Osteocyte (in vitro differentiated cells): ENCODE measurements around the gene SAMD14. TPM values are rescaled to one million over a fixed set of nuclear protein-coding genes. Genes with fewer than 3 reads are reported as not detected.
A peak's percentile ranks its signal among the peaks of the same experiment; 100 is the strongest.

Source experiments
- DNase-seq: peaks from one replicate; pipeline ENCODE4 v3.0.0; 2021; ENCODE audit warnings: mixed read lengths; ENCODE audit not compliant: unreplicated experiment; ENCODE audit errors: extremely low spot score
- H3K27ac Mint-ChIP-seq: one replicate; pipeline ENCODE4 v1.8.0; 2021; ENCODE audit warnings: mild to moderate bottlenecking, mixed read lengths; ENCODE audit not compliant: unreplicated experiment
- H3K27me3 Mint-ChIP-seq: one replicate; pipeline ENCODE4 v1.8.0; 2021; ENCODE audit warnings: mixed read lengths; ENCODE audit not compliant: unreplicated experiment
- H3K36me3 Mint-ChIP-seq: one replicate; pipeline ENCODE4 v1.8.0; 2021; ENCODE audit warnings: mixed read lengths; ENCODE audit not compliant: unreplicated experiment
- H3K4me1 Mint-ChIP-seq: one replicate; pipeline ENCODE4 v1.8.0; 2021; ENCODE audit warnings: mixed read lengths; ENCODE audit not compliant: unreplicated experiment
- H3K4me3 Mint-ChIP-seq: one replicate; pipeline ENCODE4 v1.8.0; 2021; ENCODE audit warnings: mild to moderate bottlenecking, moderate library complexity, mixed read lengths; ENCODE audit not compliant: unreplicated experiment
- H3K9me3 Mint-ChIP-seq: one replicate; pipeline ENCODE4 v1.8.0; 2021; ENCODE audit warnings: mixed read lengths; ENCODE audit not compliant: unreplicated experiment
- CTCF ChIP-seq: fragments of 200-600 bp; sonication (generic); IDR thresholded peaks from 2 replicates; pipeline ENCODE4 v1.5.0; 2021; ENCODE audit warnings: antibody characterized with exemption, mild to moderate bottlenecking, moderate library complexity
- total RNA-seq: library from RNA; stranded (reverse); gene quantifications from 2 replicates; pipeline ENCODE4 v1.2.1, GENCODE V29; 2021

Gene SAMD14
- total RNA-seq, 1 donor from 2014 or later, result 36.8 TPM

DNA sequence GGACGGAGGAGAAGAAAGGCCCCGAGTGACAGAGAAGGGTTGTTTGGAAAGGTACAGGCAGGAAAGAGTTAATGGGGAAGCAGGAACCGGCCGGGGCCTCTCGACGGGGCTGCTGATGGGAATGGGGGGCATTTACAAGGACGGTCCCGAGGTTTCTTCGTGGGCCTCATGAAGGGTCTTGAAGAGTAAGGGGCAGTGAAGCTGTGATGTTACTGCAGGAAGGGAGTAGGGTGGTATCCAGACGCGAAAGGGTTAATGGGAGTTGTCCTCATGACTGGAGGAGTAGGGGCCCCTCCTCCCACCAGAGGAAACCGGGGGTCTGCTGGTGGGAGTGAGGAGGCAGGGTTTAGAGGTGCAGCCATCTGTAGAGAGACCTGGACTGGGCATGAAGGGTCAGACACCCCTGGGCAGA lies 34.3 kb downstream of the SAMD14 start:
- no peak for DNase-seq
- Mint-ChIP-seq H3K27me3 (no peaks in the 10 kb centered on the region), H3K4me1 (peaks cover 47% of the 10 kb centered on the region), H3K9me3 (no peaks in the 10 kb centered on the region), H3K27ac (peak overlapping the region; percentile 89), H3K36me3 (peaks cover 20% of the 10 kb centered on the region), H3K4me3 (peak overlapping the region; percentile 96)
- TF ChIP-seq CTCF, result no peak

DNA sequence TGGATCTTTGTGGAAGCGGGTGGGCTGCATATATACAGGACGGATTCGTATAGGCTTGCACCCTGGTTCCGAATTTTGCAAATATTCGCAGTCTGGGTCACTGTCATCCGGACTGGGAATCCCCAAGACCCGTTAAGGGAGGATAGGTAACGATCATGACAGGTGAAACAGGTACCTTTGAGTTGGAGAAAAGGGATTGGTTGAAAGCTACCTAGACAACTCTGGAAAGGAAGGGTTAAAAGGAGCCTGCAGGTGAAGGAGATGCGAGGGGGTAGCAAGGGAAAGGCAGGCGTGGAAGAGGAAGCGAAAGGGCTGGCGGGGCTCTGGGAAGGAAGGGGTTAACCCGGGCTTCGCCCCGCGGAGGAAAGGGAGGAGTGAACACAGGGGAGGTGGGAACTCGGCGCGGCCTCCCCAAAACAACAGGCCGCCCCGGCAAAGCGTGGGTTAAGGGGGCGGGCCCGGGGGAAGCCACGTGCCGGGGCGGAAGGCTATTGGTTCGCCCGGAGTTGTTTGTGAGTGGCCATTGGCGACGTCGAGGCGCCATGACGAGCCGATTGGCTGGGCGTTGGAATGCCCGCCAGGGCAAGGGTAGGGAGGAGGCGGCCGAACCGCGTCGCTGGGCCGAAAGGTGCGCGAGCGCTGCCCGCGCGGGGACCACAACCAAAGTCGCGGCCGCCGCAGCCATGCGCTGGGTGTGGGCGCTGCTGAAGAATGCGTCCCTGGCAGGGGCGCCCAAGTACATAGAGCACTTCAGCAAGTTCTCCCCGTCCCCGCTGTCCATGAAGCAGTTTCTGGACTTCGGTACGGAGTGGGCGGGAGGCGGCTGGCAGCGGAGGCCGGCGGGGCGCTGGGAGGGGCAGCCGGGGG lies 35.0 kb downstream of the SAMD14 start, which contains the start of gene PDK2:
TSS of gene PDK2 (plus strand) at position 599 of the 867 bp plus-strand sequence. CDS start at position 684, 85 bp downstream.
- H3K4me1 Mint-ChIP-seq, result peaks cover 41% of the 10 kb centered on the region
- H3K36me3 Mint-ChIP-seq, result peaks cover 22% of the 10 kb centered on the region
- H3K27me3 Mint-ChIP-seq, result no peaks in the 10 kb centered on the region
- H3K9me3 Mint-ChIP-seq, result no peaks in the 10 kb centered on the region
- peak within 1 kb of the TSS; percentile 96 for H3K4me3 Mint-ChIP-seq
- peak within 1 kb of the TSS; percentile 89 for H3K27ac Mint-ChIP-seq
- TF ChIP-seq CTCF, result no peak
- DNase-seq, result peak; percentile 98

GRCh38 chr17:50094243-50094752 lies 35.7 kb downstream of the SAMD14 start:
- H3K4me1 Mint-ChIP-seq, result peaks cover 37% of the 10 kb centered on the region
- DNase-seq, result peak; percentile 95
- no peaks in the 10 kb centered on the region for H3K9me3 Mint-ChIP-seq
- H3K36me3 Mint-ChIP-seq, result peaks cover 21% of the 10 kb centered on the region
- H3K27me3 Mint-ChIP-seq, result no peaks in the 10 kb centered on the region
- TF ChIP-seq CTCF, result peak; percentile 93
- H3K27ac Mint-ChIP-seq, result peak overlapping the region; percentile 89
- H3K4me3 Mint-ChIP-seq, result peak overlapping the region; percentile 96

DNA sequence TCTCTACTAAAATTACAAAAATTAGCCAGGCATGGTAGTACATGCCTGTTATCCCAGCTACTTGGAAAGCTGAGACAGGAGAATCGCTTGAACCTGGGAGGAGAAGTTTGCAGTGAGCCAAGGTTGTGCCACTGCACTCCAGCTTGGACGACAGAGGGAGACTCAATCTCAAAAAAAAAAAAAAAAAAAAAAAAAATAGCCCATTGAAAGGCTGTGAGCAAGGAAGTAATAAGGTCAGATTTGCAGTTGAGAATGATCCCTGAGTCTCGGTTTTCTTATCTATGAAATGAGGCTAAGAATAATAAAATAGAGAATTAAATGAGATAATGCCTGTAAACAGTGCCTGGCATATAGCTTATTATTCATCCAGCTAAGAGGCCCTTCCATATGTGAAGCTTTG lies 36.2 kb downstream of the SAMD14 start:
- peaks cover 23% of the 10 kb centered on the region for H3K36me3 Mint-ChIP-seq
- no peak for DNase-seq
- peaks cover 37% of the 10 kb centered on the region for H3K4me1 Mint-ChIP-seq
- no peaks in the 10 kb centered on the region for H3K9me3 Mint-ChIP-seq
- peak overlapping the region; percentile 89 for H3K27ac Mint-ChIP-seq
- H3K27me3 Mint-ChIP-seq, result no peaks in the 10 kb centered on the region
- no peak overlapping the region for H3K4me3 Mint-ChIP-seq
- TF ChIP-seq CTCF, result no peak

GRCh38 chr17:50093246-50093645 lies 36.7 kb downstream of the SAMD14 start:
- H3K4me1 Mint-ChIP-seq, result peaks cover 34% of the 10 kb centered on the region
- no peak overlapping the region for H3K4me3 Mint-ChIP-seq
- DNase-seq, result no peak
- no peak for TF ChIP-seq CTCF
- H3K27ac Mint-ChIP-seq, result peak overlapping the region; percentile 36
- H3K36me3 Mint-ChIP-seq, result peaks cover 23% of the 10 kb centered on the region
- no peaks in the 10 kb centered on the region for H3K9me3 Mint-ChIP-seq
- H3K27me3 Mint-ChIP-seq, result no peaks in the 10 kb centered on the region
